ENCODE data around the gene PILRB.
A peak's percentile ranks its signal among the peaks of the same experiment; 100 is the strongest.
"Not testable (repeated sequence)": the region's sequence is repeated elsewhere in the genome, so short reads cannot be mapped to it uniquely, and the experiment has no call there.

PILRB gene

GRCh38 chr7:100380196-100380595, 22.3 kb downstream of the PILRB start:
- no peak for DNase-seq

GRCh38 chr7:100381531-100382233, 23.8 kb downstream of the PILRB start:
- DNase-seq = not testable (repeated sequence)

- DNase-seq = not testable (repeated sequence)
These were observed 24.4 kb downstream of the PILRB start for GRCh38 chr7:100382234-100382853.

GRCh38 chr7:100384628-100385294, 26.8 kb downstream of the PILRB start:
- no peak for DNase-seq

GRCh38 chr7:100386940-100387339, 29.0 kb downstream of the PILRB start:
- DNase-seq = no peak

GRCh38 chr7:100387695-100388094, 29.8 kb downstream of the PILRB start:
- no peak for DNase-seq

GRCh38 chr7:100389437-100390088, 31.6 kb downstream of the PILRB start:
- DNase-seq = no peak

- DNase-seq = no peak
These were observed 32.5 kb downstream of the PILRB start for GRCh38 chr7:100390286-100391009.

GRCh38 chr7:100393233-100393905, 35.5 kb downstream of the PILRB start:
- DNase-seq = no peak

- DNase-seq = no peak
These were observed 36.2 kb downstream of the PILRB start for GRCh38 chr7:100394077-100394476.

GRCh38 chr7:100396421-100396982, 38.6 kb downstream of the PILRB start:
- DNase-seq = no peak

- DNase-seq = no peak
These were observed 39.6 kb downstream of the PILRB start for GRCh38 chr7:100397315-100398081.

GRCh38 chr7:100398239-100398638, 40.3 kb downstream of the PILRB start:
- no peak for DNase-seq

GRCh38 chr7:100400041-100400440, 42.1 kb downstream of the PILRB start:
- no peak for DNase-seq

- DNase-seq = no peak
These were observed 42.7 kb downstream of the PILRB start for GRCh38 chr7:100400656-100401055.

- no peak for DNase-seq
These were observed 43.9 kb downstream of the PILRB start for GRCh38 chr7:100401811-100402210.

- DNase-seq = no peak
These were observed 44.3 kb downstream of the PILRB start for GRCh38 chr7:100402241-100402640.

GRCh38 chr7:100406767-100407166, 48.9 kb downstream of the PILRB start:
- DNase-seq = no peak

GRCh38 chr7:100407285-100408180, 49.6 kb downstream of the PILRB start:
- peak in 1 of 2 donors; percentile 21 for DNase-seq

- no peak for DNase-seq
These were observed 53.2 kb downstream of the PILRB start for GRCh38 chr7:100411101-100411500.
